H1 (cell line): Measurements from ENCODE around the gene OVCA2. TPM values are rescaled to one million over a fixed set of nuclear protein-coding genes. Genes with fewer than 3 reads are reported as not detected.
A peak's percentile ranks its signal among the peaks of the same experiment; 100 is the strongest.

ENCODE experiments used
- CTCF ChIA-PET: fragments of 300-600 bp; sonication (Branson Sonifier 250); formaldehyde crosslinking; loops from one replicate; lab custom pipeline; 2021; ENCODE audit not compliant: partially characterized antibody; lab: Charles Lee
- POLR2A ChIA-PET: fragments of 300-600 bp; sonication (Branson Sonifier 250); formaldehyde crosslinking; loops from one replicate; lab custom pipeline; 2021; ENCODE audit warnings: inconsistent platforms; ENCODE audit not compliant: partially characterized antibody; lab: Charles Lee
- DNase-seq, 2 experiments: peaks; one replicate each; pipeline versions ENCODE4 v3.0.0 to v3.0.0-alpha.2; 2010 to 2022; ENCODE audit warnings: low spot score in 2 of 2, low read depth in 1 of 2, mixed read lengths in 1 of 2
- FAIRE-seq: peaks from 2 replicates; lab custom pipeline; 2011; peaks lifted over from hg19 to GRCh38; lab: Jason Lieb, UNC
- H2AFZ ChIP-seq: 2 replicates; pipeline ENCODE4 v1.8.1; 2012; ENCODE audit warnings: low read length, inconsistent platforms
- H2AK5ac ChIP-seq: 2 replicates; pipeline ENCODE4 v1.6.1; 2013; ENCODE audit warnings: low read depth, low read length
- H2BK120ac ChIP-seq: replicated peaks from 2 replicates; pipeline ENCODE3; 2013; ENCODE audit warnings: low read depth, low read length, inconsistent platforms
- H2BK12ac ChIP-seq: 2 replicates; pipeline ENCODE4 v1.6.1; 2013; ENCODE audit warnings: low read depth, low read length
- H2BK15ac ChIP-seq: 2 replicates; pipeline ENCODE4 v1.6.1; 2013; ENCODE audit warnings: low read length
- H2BK20ac ChIP-seq: 2 replicates; pipeline ENCODE4 v1.6.1; 2013; ENCODE audit warnings: low read length
- H2BK5ac ChIP-seq: 2 replicates; pipeline ENCODE4 v1.6.1; 2013; ENCODE audit warnings: low read depth, low read length
- H3K14ac ChIP-seq: 2 replicates; pipeline ENCODE4 v1.6.1; 2013; ENCODE audit warnings: inconsistent platforms; ENCODE audit not compliant: insufficient read length
- H3K18ac ChIP-seq: 2 replicates; pipeline ENCODE4 v1.6.1; 2013; ENCODE audit warnings: low read length; ENCODE audit errors: extremely low read depth
- H3K23ac ChIP-seq: 2 replicates; pipeline ENCODE4 v1.6.1; 2013; ENCODE audit warnings: inconsistent platforms; ENCODE audit not compliant: insufficient read length
- H3K23me2 ChIP-seq: 2 replicates; pipeline ENCODE4 v1.6.1; 2013; ENCODE audit warnings: low read depth, low read length
- H3K27ac ChIP-seq: 2 replicates; pipeline ENCODE4 v1.6.1; 2011; ENCODE audit warnings: low read depth, low read length, inconsistent platforms
- H3K27me3 ChIP-seq, 4 experiments: replicated peaks in 1 of 4; 1 replicate in 1 of 4; 2 replicates in 3 of 4; pipeline versions ENCODE4 v1.6.1 to v1.8.1; 2011 to 2013; ENCODE audit warnings: low read length in 3 of 4, mild to moderate bottlenecking in 3 of 4, inconsistent platforms in 2 of 4, mixed read lengths in 2 of 4, moderate library complexity in 1 of 4; ENCODE audit not compliant: control insufficient read depth in 3 of 4, insufficient read depth in 3 of 4; ENCODE audit errors: extremely low read depth in 1 of 4
- H3K36me3 ChIP-seq, 4 experiments: 2 replicates each; pipeline versions ENCODE4 v1.6.1 to v1.8.1; 2011 to 2013; ENCODE audit warnings: mild to moderate bottlenecking in 4 of 4, low read length in 3 of 4, moderate library complexity in 2 of 4, control low read depth in 1 of 4, inconsistent platforms in 1 of 4; ENCODE audit not compliant: insufficient read depth in 4 of 4, control insufficient read depth in 2 of 4
- H3K4ac ChIP-seq: replicated peaks from 2 replicates; pipeline ENCODE3; 2013; ENCODE audit warnings: low read length, low read depth, mixed read lengths, inconsistent platforms; ENCODE audit not compliant: insufficient read length
- H3K4me1 ChIP-seq, 4 experiments: replicated peaks in 1 of 4; 1 replicate in 1 of 4; 2 replicates in 3 of 4; pipeline versions ENCODE4 v1.6.1 to v1.8.1; 2011 to 2013; ENCODE audit warnings: low read length in 3 of 4, inconsistent platforms in 2 of 4, mixed read lengths in 1 of 4; ENCODE audit not compliant: insufficient read depth in 4 of 4, control insufficient read depth in 3 of 4
- H3K4me2 ChIP-seq, 2 experiments: 2 replicates each; pipeline versions ENCODE4 v1.6.1 to v1.8.1; 2011 to 2013; ENCODE audit warnings: low read depth in 2 of 2, low read length in 2 of 2, control low read depth in 1 of 2, inconsistent platforms in 1 of 2, mild to moderate bottlenecking in 1 of 2; ENCODE audit not compliant: insufficient read depth in 1 of 2
- H3K4me3 ChIP-seq, 4 experiments: fragments of 200-600, 300-600 bp in 1 of 4; sonication (generic), shearing (Covaris generic), sonication (Bioruptor Twin) in 1 of 4; 2 replicates each; pipeline versions ENCODE4 v1.5.1 to v1.8.1; 2011 to 2016; ENCODE audit warnings: low read length in 4 of 4, low read depth in 3 of 4, control low read depth in 2 of 4, inconsistent platforms in 2 of 4, mild to moderate bottlenecking in 2 of 4, mixed read lengths in 1 of 4, moderate library complexity in 1 of 4; ENCODE audit not compliant: insufficient read depth in 2 of 4; ENCODE audit errors: extremely low read depth in 1 of 4
- H3K56ac ChIP-seq: replicated peaks from 2 replicates; pipeline ENCODE3; 2013; ENCODE audit warnings: low read depth, mild to moderate bottlenecking, mixed read lengths, low read length, inconsistent platforms; ENCODE audit not compliant: insufficient read length
- H3K79me1 ChIP-seq: 2 replicates; pipeline ENCODE4 v1.6.1; 2013; ENCODE audit warnings: low read depth, low read length, control low read depth
- H3K79me2 ChIP-seq, 2 experiments: 2 replicates each; pipeline versions ENCODE4 v1.6.1 to v1.8.1; 2012 to 2013; ENCODE audit warnings: low read length in 2 of 2, mild to moderate bottlenecking in 2 of 2, inconsistent platforms in 1 of 2; ENCODE audit not compliant: insufficient read depth in 2 of 2, control insufficient read depth in 1 of 2
- H3K9ac ChIP-seq, 4 experiments: replicated peaks in 1 of 4; 1 replicate in 1 of 4; 2 replicates in 3 of 4; pipeline versions ENCODE4 v1.6.1 to v1.8.1; 2011 to 2013; ENCODE audit warnings: low read depth in 3 of 4, low read length in 3 of 4, control low read depth in 2 of 4, mild to moderate bottlenecking in 2 of 4, moderate library complexity in 2 of 4, inconsistent platforms in 1 of 4; ENCODE audit errors: extremely low read depth in 1 of 4
- H3K9me3 ChIP-seq, 2 experiments: 2 replicates each; pipeline versions ENCODE4 v1.6.1 to v1.8.1; 2012 to 2013; ENCODE audit warnings: mild to moderate bottlenecking in 2 of 2, moderate library complexity in 2 of 2, control low read depth in 1 of 2, inconsistent platforms in 1 of 2, low read depth in 1 of 2, low read length in 1 of 2, mixed read lengths in 1 of 2; ENCODE audit not compliant: insufficient read depth in 2 of 2
- H4K20me1 ChIP-seq, 2 experiments: replicated peaks in 1 of 2; 2 replicates each; pipeline versions ENCODE3 to v1.8.1; 2011 to 2013; ENCODE audit warnings: inconsistent platforms in 2 of 2, low read length in 2 of 2, mild to moderate bottlenecking in 1 of 2; ENCODE audit not compliant: insufficient read depth in 2 of 2, control insufficient read depth in 1 of 2
- H4K5ac ChIP-seq: 2 replicates; pipeline ENCODE4 v1.6.1; 2013; ENCODE audit warnings: low read length, low read depth, mixed read lengths, inconsistent platforms; ENCODE audit not compliant: insufficient read length
- H4K8ac ChIP-seq: 2 replicates; pipeline ENCODE4 v1.8.0; 2013; ENCODE audit warnings: mild to moderate bottlenecking, moderate library complexity, low read length, inconsistent platforms; ENCODE audit not compliant: insufficient read depth; ENCODE audit errors: extremely low read depth
- H4K91ac ChIP-seq: replicated peaks from 2 replicates; pipeline ENCODE3; 2013; ENCODE audit warnings: low read length, mixed read lengths, inconsistent platforms; ENCODE audit not compliant: insufficient read length
- SP1 ChIP-seq: IDR thresholded peaks from 2 replicates; pipeline ENCODE4 v1.6.1; 2011; ENCODE audit warnings: low read depth, low read length
- WGBS, 2 experiments: shearing (Covaris generic) in 1 of 2; methylation state at CpG; one replicate each; pipeline versions ENCODE4 v1.1.6 to v1.1.7; 2013 to 2015; ENCODE audit warnings: low lambda C conversion rate in 2 of 2, mixed read lengths in 2 of 2, inconsistent platforms in 1 of 2, low coverage in 1 of 2, missing lambda C conversion rate in 1 of 2; ENCODE audit not compliant: insufficient replicate concordance in 2 of 2, insufficient coverage in 1 of 2, insufficient read length in 1 of 2; ENCODE audit errors: extremely low coverage in 1 of 2, missing lambda C conversion rate in 1 of 2; 5-methylcytosine and 5-hydroxymethylcytosine counted together
- polyA plus RNA-seq, 7 experiments: library from polyadenylated mRNA; depleted of rRNA in 3 of 7; stranded (reverse) in 5 of 7; unstranded in 2 of 7; fragments of >200 nt in 5 of 7; fragments of 200-250 nt in 2 of 7; gene quantifications; 1 replicate in 5 of 7; 2 replicates in 1 of 7; 4 replicates in 1 of 7; pipeline versions ENCODE4 v1.2.1 to v1.2.3, GENCODE V29; 2011 to 2013; ENCODE audit warnings: missing spikeins in 2 of 7, mixed read lengths in 2 of 7
- total RNA-seq: library from RNA; stranded (reverse); fragmentation: NEBNext Ultra II Directional; extraction: Animal tissue kit (Norgen Biotek cat#: 25700); gene quantifications from 2 replicates; pipeline ENCODE4 v1.2.1, GENCODE V29; 2021
- TF ChIP-seq, protein P1 (sequence below): IDR thresholded peaks from 2 replicates; pipeline ENCODE4 v1.6.1; 2012; ENCODE audit warnings: inconsistent platforms

OVCA2 gene
- total and polyA plus RNA-seq, 2 of the 8 experiments (the other 6 are each of a cell fraction or from before 2014, with no cell fraction given), result 15.3 to 37.0 TPM

DNA sequence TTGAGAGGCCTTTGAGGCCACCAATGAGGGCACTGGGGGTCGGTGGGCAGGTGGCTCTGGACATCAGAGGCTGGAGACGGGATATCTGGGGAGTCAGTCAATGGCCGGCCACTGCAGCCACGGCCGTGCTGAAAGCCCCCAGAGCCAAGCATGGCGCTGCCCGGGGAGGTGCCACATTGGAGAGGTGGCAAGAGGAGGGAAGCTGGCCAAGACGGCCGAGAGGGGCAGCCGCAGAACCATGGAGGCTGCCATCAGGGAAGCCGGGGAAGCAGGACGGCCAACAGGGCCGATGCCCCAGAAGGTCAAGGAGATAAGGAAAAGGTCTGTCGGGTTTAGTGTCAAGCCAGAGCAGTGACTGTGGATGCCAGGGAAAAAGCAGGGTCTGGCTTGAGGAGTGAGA lies 26.5 kb upstream of the OVCA2 start:
- no peak overlapping the region for H4K91ac ChIP-seq
- peak overlapping the region; percentile 53; the same call in 1 of the 2 replicates for H4K8ac ChIP-seq
- FAIRE-seq (no peak), DNase-seq (no peak)
- H3K14ac ChIP-seq, result no peak overlapping the region
- H3K79me1 ChIP-seq, result no peaks in the 10 kb centered on the region
- no peak overlapping the region for H2BK20ac ChIP-seq
- H3K4me2 ChIP-seq, result no peak overlapping the region
- H3K79me2 ChIP-seq, result no peaks in the 10 kb centered on the region
- H2BK15ac ChIP-seq, result no peak overlapping the region
- ChIA-PET POLR2A (no interaction called here), CTCF (interaction anchor here (1.1 to 1.7 kb wide), 2 partner anchors 43 to 45 kb away, joined by 3 read pairs; no protein-coding TSS in a partner anchor)
- no peak overlapping the region for H3K18ac ChIP-seq
- H3K4me3 ChIP-seq, result no peak overlapping the region
- H3K4ac ChIP-seq, result no peak overlapping the region
- H2AK5ac ChIP-seq, result no peak overlapping the region
- no peak overlapping the region for H2AFZ ChIP-seq
- H3K23ac ChIP-seq, result no peak overlapping the region
- H2BK5ac ChIP-seq, result no peak overlapping the region
- H4K20me1 ChIP-seq, result peaks cover 0 to 2% of the 10 kb centered on the region in 2 experiments
- no peak overlapping the region for H3K56ac ChIP-seq
- H3K27ac ChIP-seq, result no peak overlapping the region
- peaks cover 0 to 13% (median 2%) of the 10 kb centered on the region in 4 experiments; a peak in 3 of 7 replicates for H3K4me1 ChIP-seq
- H3K36me3 ChIP-seq, result no peaks in the 10 kb centered on the region
- no peaks in the 10 kb centered on the region for H3K23me2 ChIP-seq
- TF ChIP-seq, protein P1, sequence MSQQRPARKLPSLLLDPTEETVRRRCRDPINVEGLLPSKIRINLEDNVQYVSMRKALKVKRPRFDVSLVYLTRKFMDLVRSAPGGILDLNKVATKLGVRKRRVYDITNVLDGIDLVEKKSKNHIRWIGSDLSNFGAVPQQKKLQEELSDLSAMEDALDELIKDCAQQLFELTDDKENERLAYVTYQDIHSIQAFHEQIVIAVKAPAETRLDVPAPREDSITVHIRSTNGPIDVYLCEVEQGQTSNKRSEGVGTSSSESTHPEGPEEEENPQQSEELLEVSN, result no peak
- no peak for TF ChIP-seq SP1
- H4K5ac ChIP-seq, result no peak overlapping the region
- no peaks in the 10 kb centered on the region for H3K9me3 ChIP-seq
- peaks cover 0 to 28% (median 22%) of the 10 kb centered on the region in 4 experiments; a peak in 5 of 7 replicates for H3K27me3 ChIP-seq
- WGBS, 2 experiments, result 90% methylated on average over 14 of the region's 14 CpGs; no CpG with 5 or more reads in 1 of the 2 experiments
- H3K9ac ChIP-seq, result no peak overlapping the region
- no peak overlapping the region for H2BK12ac ChIP-seq
- no peak overlapping the region for H2BK120ac ChIP-seq
